T-helper 22 cell (primary cell): Measurements from ENCODE around the gene ERC1.

Experiments used
- DNase-seq: peaks from one replicate; pipeline ENCODE4 v3.0.0-alpha.2; 2020; ENCODE audit warnings: low read depth

Gene ERC1

GRCh38 chr12:1515010-1515409 lies 524.0 kb downstream of the ERC1 start:
- DNase-seq, result no peak

DNA sequence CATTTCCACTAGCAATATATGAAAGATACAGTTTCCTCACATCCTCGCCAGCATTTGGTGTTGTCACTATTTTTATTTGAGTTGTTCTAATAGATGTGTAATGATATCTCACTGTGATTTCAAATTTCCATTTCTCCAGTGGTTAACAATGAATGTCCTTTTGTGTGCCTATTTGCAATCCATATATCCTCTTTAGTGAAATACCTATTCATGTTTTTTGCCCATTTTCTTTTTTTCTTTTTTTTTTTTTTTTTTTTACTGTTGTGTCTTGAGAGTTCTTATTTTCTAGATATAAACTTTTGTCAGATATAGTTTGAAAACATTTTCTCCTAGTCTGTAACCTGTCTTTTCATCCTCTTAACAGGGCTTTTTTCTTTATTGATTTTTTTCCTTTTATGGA lies 524.4 kb downstream of the ERC1 start:
- no peak for DNase-seq

GRCh38 chr12:1517007-1517406 lies 526.0 kb downstream of the ERC1 start:
- no peak for DNase-seq

DNA sequence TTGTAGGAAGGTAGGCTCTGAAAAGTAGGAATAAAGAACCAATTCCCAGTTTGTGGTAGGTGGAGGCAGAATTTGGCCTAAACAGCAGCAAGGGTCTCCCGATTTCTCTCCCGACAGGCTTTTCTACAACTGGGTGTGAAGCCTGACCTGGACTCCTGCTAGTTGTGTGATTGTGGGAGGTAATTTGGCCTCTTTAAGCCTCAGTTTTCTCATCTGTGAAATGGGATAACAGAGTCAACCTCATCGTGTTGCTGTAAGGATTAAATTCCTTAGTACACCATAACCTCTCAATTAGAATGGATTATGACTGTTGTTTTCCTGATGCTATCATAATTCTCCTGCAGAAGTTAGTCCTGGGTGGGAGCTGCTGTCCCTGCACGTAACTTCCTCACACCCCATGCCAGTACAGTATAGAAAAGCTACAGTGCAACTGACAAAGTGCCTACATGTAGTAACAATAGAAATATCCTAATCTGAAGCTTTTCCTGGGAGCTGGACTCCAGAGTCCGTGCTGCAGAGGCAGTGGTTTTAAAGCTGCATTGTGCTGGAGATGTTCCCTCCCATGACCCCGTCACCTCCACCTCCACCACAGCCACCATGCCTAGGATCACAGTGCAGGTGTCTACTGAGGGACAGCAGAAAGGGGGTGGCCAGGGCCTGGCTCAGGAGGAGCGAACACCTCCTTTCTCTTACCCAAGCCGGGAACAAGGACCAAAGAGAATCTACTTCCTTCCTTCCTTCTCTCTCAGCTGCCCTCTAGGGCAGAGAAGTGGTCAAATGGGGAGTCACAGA lies 526.9 kb downstream of the ERC1 start:
- DNase-seq, result no peak

DNA sequence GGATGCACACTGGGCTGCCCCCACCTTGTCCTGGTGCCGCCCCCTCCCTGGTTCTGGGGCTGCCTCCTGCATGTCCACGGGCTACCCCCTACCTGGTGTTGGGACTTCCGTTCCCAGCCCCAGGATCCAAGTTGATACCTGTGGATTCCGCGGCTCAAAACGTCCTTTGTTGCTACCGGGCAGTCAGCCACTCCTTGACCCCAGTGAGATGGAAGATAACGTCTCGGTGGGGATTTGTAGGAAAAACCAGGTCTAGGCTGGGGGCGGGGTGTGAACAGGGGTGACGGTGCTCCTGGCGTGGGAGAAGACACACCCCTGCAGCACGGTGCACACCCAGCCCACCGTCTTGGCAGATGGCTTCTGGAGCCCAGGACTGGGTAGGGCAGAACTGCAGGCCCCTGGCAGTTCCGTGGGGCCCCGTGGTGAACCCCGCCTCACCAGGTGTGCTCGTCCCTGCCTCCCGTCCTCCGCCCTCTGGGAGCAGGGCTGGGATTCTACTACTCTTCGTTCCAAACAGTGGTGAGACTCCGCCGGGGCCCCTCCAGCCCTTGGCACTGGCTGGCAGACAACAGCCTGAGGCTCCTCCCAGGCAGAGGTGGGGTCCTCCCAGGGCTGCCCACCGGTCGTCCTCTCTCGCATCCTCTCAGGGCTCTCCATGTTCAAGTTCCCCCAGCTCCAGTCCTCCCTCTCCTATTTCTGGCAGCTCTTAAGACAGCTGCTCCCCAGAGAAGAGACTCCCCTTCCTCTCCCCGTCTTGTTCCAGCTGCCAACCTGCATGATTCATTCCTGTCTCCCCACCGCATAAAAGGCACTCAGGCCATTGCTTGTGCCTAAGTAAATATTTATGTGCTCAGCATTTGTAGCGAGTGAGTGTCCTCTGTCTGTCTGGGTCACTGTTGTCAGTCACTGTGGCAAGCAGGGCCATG lies 527.8 kb downstream of the ERC1 start:
- DNase-seq, result no peak

- DNase-seq, result no peak
Measured at GRCh38 chr12:1519642-1520041, 528.6 kb downstream of the ERC1 start.

- DNase-seq, result no peak
Measured at GRCh38 chr12:1523046-1523445, 532.0 kb downstream of the ERC1 start.

- no peak for DNase-seq
Measured at GRCh38 chr12:1523558-1524050, 532.6 kb downstream of the ERC1 start.

DNA sequence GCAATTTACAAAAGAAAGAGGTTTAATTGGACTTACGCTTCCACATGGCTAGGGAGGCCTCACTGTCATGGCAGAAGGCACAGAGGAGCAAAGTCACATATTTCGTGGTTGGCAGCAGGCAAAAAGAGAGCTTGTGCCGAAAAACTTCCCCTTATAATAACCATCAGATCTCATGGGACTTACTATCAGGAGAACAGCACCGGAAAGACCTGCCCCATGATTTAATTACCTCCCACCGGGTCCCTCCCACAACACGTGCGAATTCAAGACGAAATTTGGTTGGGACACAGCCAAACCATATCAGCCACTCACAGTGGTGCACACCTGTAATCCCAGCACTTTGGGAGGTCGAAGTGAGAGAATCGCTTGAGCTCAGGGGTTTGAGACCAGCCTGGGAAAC lies 534.8 kb downstream of the ERC1 start:
- DNase-seq, result no peak

DNA sequence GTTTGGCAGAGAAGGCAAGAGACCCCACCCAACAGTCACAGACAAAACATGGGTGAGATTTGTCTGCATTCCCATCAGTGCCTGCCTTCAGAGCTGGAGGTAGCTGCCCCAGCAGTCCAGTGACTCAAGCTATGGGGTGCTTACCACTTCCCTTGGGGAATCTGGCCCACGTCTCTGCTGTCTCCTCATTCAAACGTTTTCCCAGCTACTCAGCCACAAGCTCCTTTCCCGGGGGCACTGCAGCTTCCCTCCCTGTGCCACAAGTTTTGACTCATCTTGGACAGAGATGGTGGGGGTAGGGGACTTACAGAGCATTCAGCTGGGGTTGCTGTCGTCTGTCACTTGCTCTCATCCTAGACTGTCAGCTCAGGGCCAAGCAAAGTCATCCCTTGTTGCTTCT lies 536.8 kb downstream of the ERC1 start:
- DNase-seq, result no peak

DNA sequence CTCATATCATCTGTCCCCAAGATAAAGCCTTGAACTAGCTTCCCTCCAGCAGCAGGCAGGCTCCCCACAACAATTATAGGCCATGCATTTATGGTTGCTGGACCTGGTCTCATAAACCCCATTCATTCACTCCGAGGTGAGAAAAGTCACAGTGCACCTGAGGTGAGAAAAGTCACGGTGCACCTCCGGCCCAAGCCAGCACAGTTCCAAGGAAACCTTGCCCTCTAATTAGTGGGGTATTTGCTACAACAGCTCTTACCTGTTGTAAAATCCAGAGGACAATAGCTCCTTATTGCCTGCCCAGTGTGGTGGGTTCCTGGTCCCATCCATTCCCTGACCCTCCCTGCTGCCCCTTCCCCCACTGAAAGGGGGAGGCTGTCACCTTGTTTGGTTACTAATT lies 537.8 kb downstream of the ERC1 start:
- no peak for DNase-seq

GRCh38 chr12:1529228-1529861 lies 538.3 kb downstream of the ERC1 start:
- no peak for DNase-seq

GRCh38 chr12:1529862-1530591 lies 539.0 kb downstream of the ERC1 start:
- DNase-seq, result no peak

- no peak for DNase-seq
Measured at GRCh38 chr12:1530592-1531152, 539.6 kb downstream of the ERC1 start.

DNA sequence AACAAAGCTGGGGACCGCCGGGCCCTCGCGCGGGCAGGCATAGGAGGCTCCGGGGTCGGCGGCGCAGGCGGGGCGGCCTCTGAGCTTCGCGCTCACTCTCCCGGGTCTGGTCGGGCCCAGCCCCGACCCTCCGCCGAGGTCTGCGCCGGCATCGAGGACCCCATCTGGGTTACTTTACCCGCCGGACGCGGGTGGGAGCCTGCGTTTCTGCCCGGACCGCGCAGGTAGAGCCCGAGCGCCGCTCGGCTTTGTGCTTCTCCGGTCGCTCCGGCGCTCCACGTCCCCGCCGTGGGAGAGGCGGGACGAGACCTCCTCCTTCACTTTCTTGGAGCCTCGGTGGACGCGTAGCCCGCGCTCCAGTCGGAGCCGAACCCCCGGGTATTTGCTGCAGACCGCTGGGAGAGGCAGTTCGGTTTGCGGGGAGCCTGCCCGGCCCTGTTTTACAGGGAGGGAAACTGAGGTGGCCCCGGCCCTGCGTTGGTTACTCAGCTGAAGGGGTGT lies 540.2 kb downstream of the ERC1 start:
- no peak for DNase-seq

DNA sequence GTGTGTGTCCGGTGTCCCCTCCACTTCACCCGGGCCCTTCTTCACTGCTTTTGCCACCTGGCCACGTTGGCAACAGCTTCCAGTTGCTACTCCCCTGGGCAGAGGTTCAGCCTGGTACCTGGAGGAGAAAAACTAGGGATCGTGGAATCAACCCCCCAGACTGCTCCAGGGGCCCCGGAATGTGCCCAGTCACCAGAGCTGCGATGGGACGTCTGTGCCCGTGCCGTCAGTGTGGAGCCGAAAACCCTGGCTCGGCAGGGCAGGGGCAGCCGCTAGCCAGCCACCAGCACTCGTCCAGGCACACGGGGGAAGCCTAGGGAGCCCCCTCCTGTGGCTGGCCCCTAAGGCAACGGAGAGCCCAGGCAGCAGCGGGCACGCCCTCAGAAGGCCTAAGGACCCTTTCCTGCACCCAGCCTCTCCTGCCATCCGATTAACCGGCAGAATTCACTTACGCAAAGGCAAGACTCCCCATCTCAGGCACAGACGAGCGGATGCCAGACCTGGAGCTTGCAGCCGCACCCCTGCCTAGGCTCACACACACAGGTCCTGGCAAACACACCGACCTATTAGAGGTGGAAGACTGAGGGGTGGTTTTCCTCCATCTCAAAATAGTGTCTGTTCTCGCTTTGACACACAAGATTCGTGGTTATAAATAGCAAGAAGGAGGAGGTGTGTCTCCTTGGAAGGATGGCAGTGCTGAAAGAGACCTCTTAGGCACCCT lies 540.8 kb downstream of the ERC1 start:
- no peak for DNase-seq

GRCh38 chr12:1532375-1533165 lies 541.5 kb downstream of the ERC1 start:
- no peak for DNase-seq

DNA sequence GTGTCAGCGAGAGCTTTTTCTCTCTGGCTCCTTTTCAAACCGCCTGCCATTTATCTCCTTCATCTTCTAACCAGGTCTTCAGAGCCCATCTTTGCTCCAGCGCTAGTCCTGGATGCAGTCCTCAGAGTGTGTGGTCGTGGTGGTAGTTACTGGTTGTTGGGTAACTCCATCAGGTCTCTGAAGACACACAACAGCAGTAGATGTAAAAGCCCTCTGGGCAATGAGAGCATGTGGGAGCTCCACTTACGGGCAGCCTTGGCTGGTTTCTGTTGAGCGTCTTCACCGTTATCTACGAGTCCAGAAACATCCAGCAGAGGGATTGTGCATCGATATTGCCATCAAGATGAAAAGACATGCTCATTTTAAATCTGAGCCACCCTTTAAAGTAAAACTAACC lies 542.2 kb downstream of the ERC1 start:
- DNase-seq, result no peak

GRCh38 chr12:1533602-1534304 lies 542.7 kb downstream of the ERC1 start:
- DNase-seq, result no peak
